HG03060 (cell line): ENCODE measurements around the gene CALR3.
"Not testable (repeated sequence)": the region's sequence is repeated elsewhere in the genome, so short reads cannot be mapped to it uniquely, and the experiment has no call there.

ENCODE experiments used
- ATAC-seq: cut with Tn5 transposase; IDR thresholded peaks from one replicate; pipeline ENCODE4 v1.9.1; 2021; ENCODE audit warnings: low read depth, moderate number of reproducible peaks; ENCODE audit not compliant: unreplicated experiment

Gene CALR3

GRCh38 chr19:16504271-16504670 lies 8.3 kb upstream of the CALR3 start:
- no peak for ATAC-seq

DNA sequence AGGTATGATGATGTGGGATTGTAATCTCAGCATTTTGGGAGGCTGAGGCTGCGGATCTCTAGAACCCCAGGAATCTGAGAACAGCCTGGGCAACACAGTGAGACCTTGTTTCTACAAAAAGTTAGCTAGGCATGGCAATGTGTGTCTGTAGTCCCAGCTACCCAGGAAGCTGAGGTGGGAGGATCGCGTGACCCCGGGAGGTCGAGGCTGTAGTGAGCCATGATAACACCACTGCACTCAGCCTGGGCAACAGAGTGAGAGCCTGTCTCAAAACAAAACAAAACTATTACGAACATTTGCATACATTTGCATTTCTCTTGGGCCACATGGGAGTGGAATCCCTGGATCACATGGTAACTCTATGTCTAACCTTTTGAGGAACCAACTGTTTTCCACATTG lies 1.9 kb upstream of the CALR3 start:
- ATAC-seq: no peak

GRCh38 chr19:16497042-16497441 lies 1.1 kb upstream of the CALR3 start:
- ATAC-seq: no peak

- no peak for ATAC-seq
These were observed 631 bp upstream of the CALR3 start for GRCh38 chr19:16496613-16496983.

GRCh38 chr19:16486476-16486875 lies 9.5 kb downstream of the CALR3 start:
- ATAC-seq: not testable (repeated sequence)

DNA sequence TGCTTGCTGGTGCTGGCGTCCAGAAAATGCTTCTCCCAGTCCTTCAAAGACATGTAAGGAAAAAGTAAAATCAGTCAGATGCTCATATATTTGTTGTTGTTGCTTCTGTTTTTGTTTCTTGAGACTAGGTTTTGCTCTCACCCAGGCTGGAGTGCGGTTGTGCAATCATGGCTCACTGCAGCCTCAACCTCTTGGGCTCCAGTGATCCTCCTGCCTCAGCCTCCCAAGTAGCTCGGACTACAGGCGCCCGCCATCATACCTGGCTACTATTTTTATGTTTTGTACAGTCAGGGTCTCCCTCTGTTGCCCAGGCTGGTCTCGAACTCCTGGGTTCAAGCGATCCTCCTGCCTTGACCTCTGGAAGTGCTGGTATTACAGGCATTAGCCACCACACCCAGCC lies 13.2 kb downstream of the CALR3 start:
- ATAC-seq: no peak

DNA sequence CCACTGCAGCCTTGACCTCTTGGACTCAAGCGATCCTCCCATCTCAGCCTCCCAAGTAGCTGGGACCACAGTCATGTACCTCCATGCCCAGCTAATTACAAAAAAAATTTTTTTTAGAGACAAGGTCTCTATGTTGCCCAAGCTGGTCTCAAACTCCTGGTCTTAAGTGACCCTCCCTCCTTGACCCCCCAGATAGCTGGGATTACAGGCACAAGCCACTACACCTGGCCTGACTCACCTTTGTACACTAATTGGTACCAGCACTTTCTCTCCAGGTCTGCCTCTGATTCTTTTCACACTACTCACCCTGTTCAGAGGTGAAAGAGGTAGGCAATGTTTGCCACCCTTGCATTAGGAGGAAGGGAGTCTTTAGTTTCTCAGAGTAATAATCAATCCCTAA lies 18.7 kb downstream of the CALR3 start:
- ATAC-seq: no peak

DNA sequence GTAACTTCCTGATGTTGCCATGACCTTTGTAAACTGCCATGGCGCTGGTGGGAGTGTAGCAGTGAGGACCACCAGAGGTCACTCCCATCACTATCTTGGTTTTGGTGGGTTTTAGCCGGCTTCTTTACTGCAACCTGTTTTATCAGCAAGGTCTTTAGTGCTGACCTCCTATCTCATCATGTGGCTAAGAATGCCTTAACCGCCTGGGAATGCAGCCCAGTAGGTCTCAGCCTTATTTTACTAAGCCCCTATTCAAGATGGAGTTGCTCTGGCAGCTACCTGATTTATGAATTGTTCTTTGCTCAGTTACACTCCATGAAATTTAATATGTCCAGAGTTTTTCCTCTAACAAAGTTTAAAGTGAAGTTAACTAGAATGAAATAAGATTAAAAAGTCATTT lies 19.6 kb downstream of the CALR3 start:
- ATAC-seq: no peak

DNA sequence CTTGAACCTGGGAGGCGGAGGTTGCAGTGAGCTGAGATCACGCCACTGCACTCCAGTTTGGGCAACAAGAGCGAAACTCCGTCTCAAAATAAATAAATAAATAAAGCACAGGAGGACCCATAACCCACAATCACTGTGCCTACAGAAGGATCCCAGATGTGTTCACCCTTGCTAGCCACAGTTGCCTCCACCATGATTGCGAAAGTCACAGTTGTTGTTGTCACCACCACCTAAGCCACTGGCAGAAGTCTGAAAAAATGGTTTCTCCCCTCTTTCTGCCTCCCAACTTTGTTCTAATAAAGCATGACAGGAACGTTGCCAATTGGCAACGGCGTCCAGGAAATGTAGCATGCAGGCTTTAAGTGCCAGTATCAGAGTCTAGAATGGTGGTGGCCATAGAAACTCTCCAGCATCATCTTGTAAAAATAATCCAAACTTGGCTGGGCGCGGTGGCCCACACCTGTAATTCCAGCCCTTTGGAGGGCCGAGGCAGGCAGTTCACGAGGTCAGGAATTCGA lies 22.0 kb downstream of the CALR3 start:
- ATAC-seq: no peak

GRCh38 chr19:16472992-16473391 lies 23.0 kb downstream of the CALR3 start:
- no peak for ATAC-seq

DNA sequence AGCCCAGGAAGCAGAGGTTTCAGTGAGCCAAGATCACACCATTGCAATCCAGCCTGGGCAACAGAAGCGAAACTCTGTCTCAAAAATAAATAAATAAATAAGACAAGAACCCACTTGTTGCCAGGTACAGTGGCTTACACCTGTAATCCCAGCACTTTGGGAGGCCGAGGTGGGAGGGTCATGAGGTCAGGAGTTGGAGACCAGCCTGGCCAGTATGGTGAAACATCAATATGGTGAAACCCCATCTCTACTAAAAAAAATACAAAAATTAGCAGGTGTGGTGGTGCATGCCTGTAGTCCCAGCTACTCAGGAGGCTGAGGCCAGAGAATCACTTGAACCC lies 23.4 kb downstream of the CALR3 start:
- not testable (repeated sequence) for ATAC-seq

DNA sequence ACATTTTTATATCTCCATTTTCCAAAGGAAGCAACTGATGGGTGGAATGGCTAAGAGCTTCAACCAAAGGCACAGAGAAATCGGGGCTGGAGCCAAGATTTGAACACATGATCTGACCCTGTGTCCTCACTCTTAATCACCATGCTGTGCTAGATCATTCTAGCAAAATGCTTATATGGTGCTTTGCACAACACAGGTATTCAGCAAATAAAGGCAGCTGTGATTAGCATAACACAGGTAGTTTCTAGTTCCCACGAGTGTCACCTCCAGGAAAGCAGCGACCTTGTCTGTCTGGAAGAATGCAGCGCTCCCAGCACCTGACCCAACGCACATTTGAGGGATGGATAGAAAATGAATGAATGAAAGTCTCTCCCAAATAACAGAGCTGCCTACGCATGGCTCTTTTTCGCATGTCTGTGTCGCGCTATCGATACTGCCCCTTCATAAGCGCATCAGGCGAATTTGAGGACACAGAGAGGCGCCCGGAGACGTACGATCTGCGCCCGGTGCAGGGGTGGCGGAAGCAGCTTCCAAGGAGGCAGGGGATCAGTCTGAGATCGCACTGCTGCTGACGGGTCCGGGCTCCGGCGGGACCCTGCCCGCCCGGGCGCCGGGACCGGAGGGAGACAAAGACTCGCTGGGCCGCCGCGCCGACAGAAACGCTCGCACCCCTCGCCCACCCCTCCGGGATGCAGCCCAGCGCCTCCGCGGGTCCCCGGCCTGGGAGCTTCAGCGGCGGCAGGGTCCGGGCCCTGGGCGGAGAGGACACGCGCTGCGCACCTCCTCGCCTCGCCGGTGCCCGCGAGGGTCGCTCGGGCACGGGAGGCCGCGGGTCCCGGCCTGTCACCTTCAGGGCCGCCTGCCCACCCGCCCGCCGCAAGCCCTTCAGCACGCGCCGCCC lies 24.8 kb downstream of the CALR3 start:
- ATAC-seq: no peak

GRCh38 chr19:16470541-16470910 lies 25.4 kb downstream of the CALR3 start:
- no peak for ATAC-seq

- no peak for ATAC-seq
These were observed 28.4 kb downstream of the CALR3 start for GRCh38 chr19:16467581-16467980.

DNA sequence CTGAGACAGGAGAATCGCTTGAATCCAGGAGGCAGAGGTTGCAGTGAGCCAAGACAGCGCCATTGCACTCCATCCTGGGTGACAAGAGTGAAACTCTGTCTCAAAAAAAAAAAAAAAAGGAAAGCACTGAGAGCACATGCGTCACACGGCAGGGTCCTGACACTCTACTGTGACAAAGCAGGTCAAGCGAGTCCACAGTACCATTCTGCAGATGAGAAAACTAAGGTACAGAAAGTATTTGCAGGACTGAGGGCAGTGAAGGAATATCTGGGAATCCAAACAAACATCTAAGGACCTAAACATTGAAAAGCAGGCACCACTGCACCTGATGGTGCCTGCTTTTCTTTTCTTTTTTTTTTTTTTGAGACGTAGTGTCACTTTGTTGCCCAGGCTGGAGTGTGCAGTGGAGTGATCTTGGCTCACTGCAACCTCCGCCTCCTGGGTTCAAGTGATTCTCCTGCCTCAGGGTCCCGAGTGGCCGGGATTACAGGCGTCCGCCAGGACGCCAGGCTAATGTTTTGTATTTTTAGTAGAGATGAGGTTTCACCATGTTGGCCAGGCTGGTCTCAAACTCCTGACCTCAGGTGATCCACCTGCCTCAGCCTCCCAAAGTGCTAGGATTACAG lies 29.1 kb downstream of the CALR3 start:
- ATAC-seq: not testable (repeated sequence)

- ATAC-seq: no peak
These were observed 30.7 kb downstream of the CALR3 start for GRCh38 chr19:16465239-16465638.

GRCh38 chr19:16463991-16464575 lies 31.9 kb downstream of the CALR3 start:
- ATAC-seq: no peak

DNA sequence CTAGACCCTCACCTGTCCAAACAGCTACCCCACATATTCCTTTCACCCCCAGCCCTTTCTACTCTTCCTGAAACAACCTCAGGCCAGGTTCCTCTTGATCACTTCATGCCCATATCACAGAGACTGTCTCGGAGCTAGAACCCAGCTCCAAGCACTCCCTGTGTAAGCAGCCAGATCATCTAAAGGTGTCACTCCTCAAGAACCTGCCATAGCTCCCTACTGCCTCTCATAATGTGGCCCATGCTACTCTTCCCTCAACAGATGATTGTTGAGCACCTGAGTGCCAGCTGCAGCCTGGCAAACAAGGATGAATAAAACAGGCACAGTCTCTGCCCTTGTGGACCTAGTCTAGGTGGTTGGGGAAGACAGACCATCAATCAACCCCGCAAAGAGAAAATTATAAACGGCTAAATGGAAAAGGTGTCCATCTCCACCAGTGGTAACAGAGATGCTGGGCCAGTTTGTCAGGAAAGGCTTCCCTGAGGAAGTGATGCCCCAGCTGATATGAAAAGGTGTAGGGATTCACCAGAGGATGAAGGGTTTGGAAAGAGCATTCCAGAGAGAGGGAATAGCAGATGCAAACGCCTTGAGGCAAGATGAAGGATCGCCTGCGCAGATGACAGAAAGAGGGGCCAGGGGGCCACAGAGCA lies 32.5 kb downstream of the CALR3 start:
- ATAC-seq: no peak

DNA sequence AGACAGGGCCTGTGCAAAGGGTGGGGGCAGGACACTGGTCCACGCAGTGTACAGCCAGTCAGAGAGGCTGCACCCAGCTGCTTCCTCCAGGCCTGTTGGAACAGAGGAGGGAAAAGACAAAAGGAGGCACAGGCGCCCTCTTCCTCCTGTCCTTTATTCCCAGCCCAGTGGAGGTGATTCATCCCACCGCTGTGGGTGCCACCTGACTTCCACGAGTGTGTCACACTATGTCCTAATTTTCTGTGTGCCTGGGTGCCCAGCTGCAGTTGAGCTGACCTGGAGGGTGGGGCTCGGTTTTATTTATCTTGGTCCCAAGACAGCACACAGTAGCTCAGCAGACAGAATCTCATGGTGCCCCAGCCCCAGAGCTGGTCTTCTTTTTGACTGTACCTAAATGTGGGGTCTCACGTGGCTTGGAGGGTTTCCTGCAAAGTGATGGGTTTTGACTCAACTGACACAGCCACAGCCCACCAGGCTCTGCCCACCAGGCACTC lies 33.2 kb downstream of the CALR3 start:
- no peak for ATAC-seq

GRCh38 chr19:16461630-16462051 lies 34.3 kb downstream of the CALR3 start:
- no peak for ATAC-seq

DNA sequence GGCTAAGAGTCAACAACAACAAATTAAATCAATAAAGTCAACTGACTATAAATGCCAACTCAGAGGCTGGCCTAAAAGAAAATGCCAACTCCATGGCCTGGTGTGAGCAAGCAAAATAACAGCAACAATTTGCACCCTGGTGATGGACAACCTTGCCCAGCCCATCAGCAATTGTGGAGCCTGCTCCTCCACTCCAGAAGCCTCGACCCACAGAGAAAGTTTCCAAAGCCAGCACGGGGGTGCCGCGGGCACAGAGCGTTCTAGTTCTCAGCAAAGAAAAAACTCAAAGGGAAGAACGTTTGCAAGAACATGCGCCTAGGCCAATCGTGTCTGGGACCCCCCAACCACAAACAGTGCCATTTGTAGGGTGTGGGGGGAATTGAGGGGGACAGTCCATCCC lies 35.5 kb downstream of the CALR3 start:
- ATAC-seq: no peak
